HG02852 (cell line): ENCODE results near the gene CABLES2.

ENCODE experiments used
- ATAC-seq: cut with Tn5 transposase; IDR thresholded peaks from one replicate; pipeline ENCODE4 v1.9.1; 2021; ENCODE audit warnings: mild to moderate bottlenecking, moderate library complexity; ENCODE audit not compliant: unreplicated experiment

CABLES2 gene

GRCh38 chr20:62419759-62420158 lies 12.7 kb upstream of the CABLES2 start:
- ATAC-seq, result no peak

GRCh38 chr20:62418709-62419487 lies 11.8 kb upstream of the CABLES2 start:
- no peak for ATAC-seq

- ATAC-seq, result no peak
Observed at GRCh38 chr20:62417981-62418708, 11.1 kb upstream of the CABLES2 start.

GRCh38 chr20:62416651-62417637 lies 9.9 kb upstream of the CABLES2 start:
- no peak for ATAC-seq

GRCh38 chr20:62415354-62416111 lies 8.4 kb upstream of the CABLES2 start:
- ATAC-seq, result no peak

- no peak for ATAC-seq
Observed at GRCh38 chr20:62413896-62414481, 6.9 kb upstream of the CABLES2 start.

GRCh38 chr20:62413025-62413570 lies 6.0 kb upstream of the CABLES2 start:
- no peak for ATAC-seq

- no peak for ATAC-seq
Observed at GRCh38 chr20:62412194-62413024, 5.3 kb upstream of the CABLES2 start.

GRCh38 chr20:62411479-62412193 lies 4.6 kb upstream of the CABLES2 start:
- ATAC-seq, result no peak

GRCh38 chr20:62410746-62411478 lies 3.8 kb upstream of the CABLES2 start:
- no peak for ATAC-seq

- ATAC-seq, result no peak
Observed at GRCh38 chr20:62409931-62410745, 3.1 kb upstream of the CABLES2 start.

- ATAC-seq, result no peak
Observed at GRCh38 chr20:62409086-62409853, 2.2 kb upstream of the CABLES2 start.

GRCh38 chr20:62408640-62409039 lies 1.6 kb upstream of the CABLES2 start:
- no peak for ATAC-seq

- no peak for ATAC-seq
Observed at GRCh38 chr20:62408055-62408454, 970 bp upstream of the CABLES2 start.

- no peak for ATAC-seq
Observed at GRCh38 chr20:62406635-62407176, 379 bp downstream of the CABLES2 start.
